HEK293 (cell line): ENCODE results near the gene SPOUT1.

Source experiments
- YY1 ChIP-seq: fragments of 450-650 bp; formaldehyde crosslinking; IDR thresholded peaks from 2 replicates; pipeline ENCODE4 v1.5.1; 2018; ENCODE audit warnings: missing biosample characterization, missing genetic modification characterization
- ZFHX2 ChIP-seq: fragments of 450-650 bp; formaldehyde crosslinking; conservative IDR thresholded peaks from 2 replicates; pipeline ENCODE4 v1.5.1; 2016; ENCODE audit warnings: missing biosample characterization, missing genetic modification characterization
- ZNF10 ChIP-seq: fragments of 450-650 bp; formaldehyde crosslinking; IDR thresholded peaks from 2 replicates; pipeline ENCODE4 v1.5.1; 2017; ENCODE audit warnings: missing biosample characterization, missing genetic modification characterization
- ZNF274 ChIP-seq, 2 experiments: fragments of 200-500 bp in 1 of 2; fragments of 450-650 bp in 1 of 2; sonication (Bioruptor generic) in 1 of 2; formaldehyde crosslinking in 1 of 2; IDR thresholded peaks; 2 replicates each; pipeline versions ENCODE4 v1.5.1 to v1.6.1; 2014 to 2016; ENCODE audit warnings: borderline replicate concordance in 1 of 2, inconsistent platforms in 1 of 2, low read length in 1 of 2, missing biosample characterization in 1 of 2, missing genetic modification characterization in 1 of 2
- ZNF561 ChIP-seq: fragments of 450-650 bp; IDR thresholded peaks from 2 replicates; pipeline ENCODE4 v1.5.1; 2018; ENCODE audit warnings: missing biosample characterization, missing genetic modification characterization, borderline replicate concordance
- TF ChIP-seq, protein P1 (sequence below): fragments of 450-650 bp; formaldehyde crosslinking; IDR thresholded peaks from 2 replicates; pipeline ENCODE4 v1.5.1; 2016; ENCODE audit warnings: missing biosample characterization, missing genetic modification characterization

DNA sequence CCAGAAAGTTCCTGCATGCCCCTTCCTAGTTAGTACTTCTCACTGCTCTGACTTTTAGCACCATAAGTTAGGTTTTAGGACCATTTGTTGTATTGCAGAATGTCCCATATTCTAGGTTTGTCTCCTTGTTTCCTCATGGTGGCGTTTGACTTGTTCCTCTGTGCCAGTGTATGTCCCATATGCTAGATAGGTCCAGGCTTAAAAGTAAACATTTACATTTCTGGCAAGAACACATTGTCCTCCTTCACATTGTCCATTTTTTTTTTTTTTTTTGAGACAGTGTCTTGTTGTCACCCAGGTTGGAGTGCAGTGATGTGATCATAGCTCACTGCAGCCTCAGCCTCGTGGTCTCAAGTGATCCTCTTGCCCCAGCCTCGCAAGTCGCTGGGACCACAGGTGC lies 27.1 kb downstream of the SPOUT1 start:
- TF ChIP-seq, protein P1, sequence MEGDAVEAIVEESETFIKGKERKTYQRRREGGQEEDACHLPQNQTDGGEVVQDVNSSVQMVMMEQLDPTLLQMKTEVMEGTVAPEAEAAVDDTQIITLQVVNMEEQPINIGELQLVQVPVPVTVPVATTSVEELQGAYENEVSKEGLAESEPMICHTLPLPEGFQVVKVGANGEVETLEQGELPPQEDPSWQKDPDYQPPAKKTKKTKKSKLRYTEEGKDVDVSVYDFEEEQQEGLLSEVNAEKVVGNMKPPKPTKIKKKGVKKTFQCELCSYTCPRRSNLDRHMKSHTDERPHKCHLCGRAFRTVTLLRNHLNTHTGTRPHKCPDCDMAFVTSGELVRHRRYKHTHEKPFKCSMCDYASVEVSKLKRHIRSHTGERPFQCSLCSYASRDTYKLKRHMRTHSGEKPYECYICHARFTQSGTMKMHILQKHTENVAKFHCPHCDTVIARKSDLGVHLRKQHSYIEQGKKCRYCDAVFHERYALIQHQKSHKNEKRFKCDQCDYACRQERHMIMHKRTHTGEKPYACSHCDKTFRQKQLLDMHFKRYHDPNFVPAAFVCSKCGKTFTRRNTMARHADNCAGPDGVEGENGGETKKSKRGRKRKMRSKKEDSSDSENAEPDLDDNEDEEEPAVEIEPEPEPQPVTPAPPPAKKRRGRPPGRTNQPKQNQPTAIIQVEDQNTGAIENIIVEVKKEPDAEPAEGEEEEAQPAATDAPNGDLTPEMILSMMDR = no peak
- no peak for TF ChIP-seq ZFHX2 (tag by site-specific recombination)
- TF ChIP-seq ZNF561 = no peak
- TF ChIP-seq YY1 (tag by site-specific recombination) = no peak
- no peak for TF ChIP-seq ZNF274 (IDR thresholded peaks at IDR 0.05; ENCODE audit: low read length)
- TF ChIP-seq ZNF274 (tag by site-specific recombination; IDR thresholded peaks at IDR 0.05; ENCODE audit: borderline replicate concordance) = no peak
- no peak for TF ChIP-seq ZNF10 (tag by site-specific recombination)
